ENCODE measurements around the gene EMSY. TPM values are rescaled to one million over a fixed set of nuclear protein-coding genes. Genes with fewer than 3 reads are reported as not detected.

The EMSY gene
- total and polyA plus RNA-seq, 12 donors = 5.9 to 23.4 (median 16.9) TPM

- no peak for TF ChIP-seq CTCF (IDR thresholded peaks at IDR 0.05)
- Histone ChIP-seq H3K4me1 (no peaks in the 10 kb centered on the region), H3K4me3 (no peak overlapping the region), H3K36me3 (no peaks in the 10 kb centered on the region), H3K27ac (no peak overlapping the region), H3K9me3 (no peaks in the 10 kb centered on the region), H3K27me3 (no peaks in the 10 kb centered on the region)
- intact Hi-C loops (cut with DNase I) = no loop called here
- DNase-seq (no peak), ATAC-seq (no peak)
- 98% methylated on average over 4 of the region's 4 CpGs for WGBS, 2 donors
These were observed 38.5 kb upstream of the EMSY start for GRCh38 chr11:76406359-76406758.

- no peak for TF ChIP-seq CTCF (IDR thresholded peaks at IDR 0.05)
- H3K27ac ChIP-seq = no peak overlapping the region
- H3K27me3 ChIP-seq = no peaks in the 10 kb centered on the region
- no peak for ATAC-seq
- no peaks in the 10 kb centered on the region for H3K36me3 ChIP-seq
- H3K9me3 ChIP-seq = no peaks in the 10 kb centered on the region
- no peak for DNase-seq
- H3K4me1 ChIP-seq = peaks cover 0 to 3% (median 0%) of the 10 kb centered on the region in 9 donors
- WGBS, 2 donors = 65 to 67% methylated on average over 7 of the region's 7 CpGs
- H3K4me3 ChIP-seq = no peak overlapping the region
- intact Hi-C loops (cut with DNase I) = no loop called here
These were observed 36.5 kb upstream of the EMSY start for GRCh38 chr11:76408171-76408965.

GRCh38 chr11:76410851-76411357 is 33.9 kb upstream of the EMSY start:
- ATAC-seq (no peak), DNase-seq (no peak)
- TF ChIP-seq CTCF (IDR thresholded peaks at IDR 0.05) = no peak
- no peaks in the 10 kb centered on the region for H3K9me3 ChIP-seq
- H3K4me1 ChIP-seq = peaks cover 0 to 3% (median 0%) of the 10 kb centered on the region in 9 donors
- H3K27me3 ChIP-seq = no peaks in the 10 kb centered on the region
- H3K36me3 ChIP-seq = no peaks in the 10 kb centered on the region
- WGBS, 2 donors = 75 to 86% methylated on average over 10 of the region's 10 CpGs
- no peak overlapping the region for H3K4me3 ChIP-seq
- H3K27ac ChIP-seq = no peak overlapping the region
- intact Hi-C loops (cut with DNase I) = no loop called here

- no peak overlapping the region for H3K4me3 ChIP-seq
- H3K9me3 ChIP-seq = no peaks in the 10 kb centered on the region
- no peak for TF ChIP-seq CTCF (IDR thresholded peaks at IDR 0.05)
- no peaks in the 10 kb centered on the region for H3K36me3 ChIP-seq
- H3K27ac ChIP-seq = no peak overlapping the region
- H3K4me1 ChIP-seq = peaks cover 0 to 3% (median 0%) of the 10 kb centered on the region in 9 donors
- intact Hi-C loops (cut with DNase I) = no loop called here
- H3K27me3 ChIP-seq = no peaks in the 10 kb centered on the region
- no peak for ATAC-seq
- no peak for DNase-seq
These were observed 29.7 kb upstream of the EMSY start for GRCh38 chr11:76415073-76415472.

Measured in heart right ventricle (tissue), 16 donors.